Activated naive CD8-positive, alpha-beta T cell treated with anti-CD3 and anti-CD28 coated beads, Interleukin-2, amount 50 U/mL, for 16 hours (primary cell): Measurements from ENCODE around the gene NEK2.
"Not testable (repeated sequence)": the region's sequence is repeated elsewhere in the genome, so short reads cannot be mapped to it uniquely, and the experiment has no call there.

Experiments used
- DNase-seq: peaks from one replicate; pipeline ENCODE4 v3.0.0-alpha.2; 2020; ENCODE audit warnings: low read depth, low spot score

Gene NEK2

DNA sequence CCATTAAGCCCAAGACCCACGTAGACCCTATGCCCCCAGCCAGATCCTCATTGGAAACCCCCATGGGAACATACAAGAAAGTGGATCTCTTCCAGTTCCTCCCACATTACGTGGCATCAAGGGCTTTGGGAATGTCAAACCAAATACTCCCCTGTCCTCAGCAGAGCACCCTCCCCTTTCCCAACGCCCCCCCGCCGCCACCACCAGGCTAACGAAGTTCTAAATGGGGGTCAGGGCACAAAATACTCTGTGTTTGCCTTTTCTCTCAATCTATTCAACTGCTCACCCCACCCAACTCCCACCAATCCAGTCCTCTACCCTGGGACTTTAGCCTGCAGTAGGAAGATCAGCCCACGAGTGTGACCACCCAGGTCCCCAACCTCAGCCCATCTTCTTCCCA lies 24.5 kb downstream of the NEK2 start:
- DNase-seq: no peak

DNA sequence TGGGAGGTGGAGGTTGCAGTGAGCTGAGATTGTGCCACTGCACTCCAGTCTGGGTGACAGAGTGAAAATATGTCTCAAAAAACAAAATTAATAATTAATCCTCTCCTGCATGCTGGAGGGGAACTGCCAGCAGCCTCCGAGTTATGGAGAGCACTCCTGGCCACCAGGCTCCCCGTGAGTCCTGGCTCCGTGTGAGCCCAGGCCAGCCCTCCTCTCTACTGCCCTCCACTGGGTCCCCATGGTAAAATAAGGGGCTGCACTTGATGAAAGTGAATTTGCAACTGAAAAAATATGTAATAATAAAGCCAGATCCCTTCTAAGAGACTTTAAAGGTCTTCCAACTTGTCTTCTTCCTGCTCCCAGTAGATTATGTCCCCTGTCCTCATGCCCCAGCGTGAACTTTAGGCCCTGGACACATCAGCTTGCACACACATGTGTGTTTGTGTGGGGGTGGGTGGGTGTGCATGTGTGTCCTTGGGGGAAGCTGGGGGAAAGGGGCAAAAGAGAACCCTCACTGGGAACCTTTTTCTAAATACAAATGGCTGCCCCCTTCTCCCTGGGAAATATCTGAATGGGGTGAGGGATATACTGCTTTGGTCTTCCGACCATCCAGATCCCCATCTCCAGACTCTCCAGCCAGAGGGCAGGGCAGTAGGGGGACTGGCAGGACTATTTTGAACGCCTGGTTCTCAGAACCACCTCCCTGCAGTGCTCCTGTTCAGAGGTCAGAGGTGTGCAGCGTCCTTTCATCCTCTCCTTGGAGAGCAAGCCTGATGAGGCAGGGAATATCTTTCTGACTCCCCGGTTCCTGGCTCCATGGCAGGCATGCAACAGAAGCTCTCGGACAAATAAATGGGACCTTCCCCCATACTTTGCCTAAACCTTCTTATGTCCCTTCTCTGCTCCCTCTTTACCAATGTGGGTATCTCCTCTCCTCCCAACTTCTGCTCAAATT lies 26.2 kb downstream of the NEK2 start:
- DNase-seq: no peak

DNA sequence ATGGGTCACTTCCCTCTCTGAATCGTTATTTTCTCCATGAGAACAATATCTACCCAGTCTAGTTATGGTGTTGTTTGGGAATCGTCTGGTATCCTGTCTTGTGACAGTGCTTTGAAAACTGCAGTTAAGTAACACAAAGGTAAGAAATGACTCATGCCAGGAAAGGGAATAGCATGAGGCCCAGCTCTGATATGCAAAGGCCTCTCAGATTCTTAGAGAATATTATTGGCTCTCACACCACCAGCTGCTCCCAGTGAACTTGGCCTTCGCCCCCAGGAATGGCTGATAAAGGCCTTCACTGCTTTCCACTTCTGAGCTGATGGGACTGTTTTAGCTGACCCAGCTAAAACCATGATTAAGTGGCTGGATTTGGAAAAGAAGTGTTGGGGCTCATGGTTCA lies 27.1 kb downstream of the NEK2 start:
- no peak for DNase-seq

DNA sequence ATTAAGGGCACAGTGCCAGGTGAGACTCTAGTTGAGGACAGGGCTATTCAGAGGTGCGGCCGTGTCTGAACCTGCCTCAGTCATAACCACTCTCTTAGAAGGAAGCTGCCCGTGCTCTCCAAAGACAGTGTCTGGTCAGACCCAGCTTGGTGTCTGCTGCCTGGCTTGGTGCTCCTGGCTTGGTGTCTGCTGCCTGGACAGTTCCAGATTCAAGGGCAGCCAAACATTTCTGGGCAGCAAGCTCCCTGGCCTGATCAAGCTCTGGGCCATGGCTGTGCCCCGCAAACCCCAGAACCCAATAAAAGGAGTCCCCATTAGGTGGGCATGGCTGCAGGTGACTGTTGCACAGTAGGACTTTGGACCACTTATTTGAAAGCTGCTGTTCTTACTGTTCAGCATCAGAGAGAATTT lies 27.7 kb downstream of the NEK2 start:
- DNase-seq: no peak

DNA sequence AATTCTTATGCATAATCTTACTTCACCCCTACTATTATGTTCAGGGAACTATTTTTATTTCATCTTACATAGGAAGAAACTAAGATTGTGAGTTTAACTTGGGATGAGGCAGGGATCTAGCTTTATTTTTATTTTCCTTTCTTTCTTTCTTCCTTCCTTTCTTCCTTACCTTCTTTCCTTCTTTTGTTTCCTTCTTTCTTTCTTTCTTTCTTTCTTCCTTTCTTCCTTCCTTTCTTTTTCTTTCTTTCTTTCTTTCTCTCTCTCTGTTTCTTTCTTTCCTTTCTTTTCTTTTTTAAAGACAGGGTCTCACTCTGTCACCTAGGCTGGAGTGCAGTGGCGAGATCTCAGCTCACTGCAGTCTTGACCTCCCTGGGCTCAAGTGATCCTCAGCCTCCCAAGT lies 28.9 kb downstream of the NEK2 start:
- DNase-seq: no peak

DNA sequence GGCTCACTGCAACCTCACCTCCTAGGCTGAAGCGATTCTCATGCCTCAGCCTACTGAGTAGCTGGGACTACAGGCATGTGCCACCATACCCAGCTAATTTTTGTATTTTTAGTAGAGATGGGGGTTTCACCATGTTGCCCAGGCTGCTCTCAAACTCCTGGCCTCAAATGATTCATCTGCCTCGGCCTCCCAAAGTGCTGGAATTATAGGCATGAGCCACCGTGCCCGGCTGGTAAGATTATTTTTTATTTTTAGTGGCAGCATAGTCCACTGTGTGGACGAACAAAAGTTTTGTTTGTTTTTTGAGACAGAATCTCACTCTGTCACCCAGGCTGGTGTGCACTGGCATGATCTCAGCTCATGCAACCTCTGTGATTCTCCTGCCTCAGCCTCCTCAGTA lies 29.8 kb downstream of the NEK2 start:
- DNase-seq: not testable (repeated sequence)

DNA sequence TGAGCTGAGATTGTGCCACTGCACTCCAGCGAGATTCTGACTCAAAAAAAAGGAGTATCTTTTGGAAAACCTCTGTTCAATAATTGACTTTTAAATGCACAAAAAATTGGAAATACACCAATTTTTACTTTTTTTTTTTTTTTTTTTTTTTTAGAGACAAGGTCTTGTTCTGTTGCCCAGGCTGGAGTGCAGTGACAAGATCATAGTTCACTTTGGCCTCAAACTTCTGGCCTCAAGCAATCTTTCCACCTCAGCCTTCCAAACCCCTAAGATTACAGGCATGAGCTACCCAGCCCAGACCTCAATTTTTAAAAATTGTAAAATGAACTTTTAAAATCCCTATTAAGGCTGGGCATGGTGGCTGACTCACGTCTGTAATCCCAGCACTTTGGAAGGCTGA lies 30.8 kb downstream of the NEK2 start:
- no peak for DNase-seq

DNA sequence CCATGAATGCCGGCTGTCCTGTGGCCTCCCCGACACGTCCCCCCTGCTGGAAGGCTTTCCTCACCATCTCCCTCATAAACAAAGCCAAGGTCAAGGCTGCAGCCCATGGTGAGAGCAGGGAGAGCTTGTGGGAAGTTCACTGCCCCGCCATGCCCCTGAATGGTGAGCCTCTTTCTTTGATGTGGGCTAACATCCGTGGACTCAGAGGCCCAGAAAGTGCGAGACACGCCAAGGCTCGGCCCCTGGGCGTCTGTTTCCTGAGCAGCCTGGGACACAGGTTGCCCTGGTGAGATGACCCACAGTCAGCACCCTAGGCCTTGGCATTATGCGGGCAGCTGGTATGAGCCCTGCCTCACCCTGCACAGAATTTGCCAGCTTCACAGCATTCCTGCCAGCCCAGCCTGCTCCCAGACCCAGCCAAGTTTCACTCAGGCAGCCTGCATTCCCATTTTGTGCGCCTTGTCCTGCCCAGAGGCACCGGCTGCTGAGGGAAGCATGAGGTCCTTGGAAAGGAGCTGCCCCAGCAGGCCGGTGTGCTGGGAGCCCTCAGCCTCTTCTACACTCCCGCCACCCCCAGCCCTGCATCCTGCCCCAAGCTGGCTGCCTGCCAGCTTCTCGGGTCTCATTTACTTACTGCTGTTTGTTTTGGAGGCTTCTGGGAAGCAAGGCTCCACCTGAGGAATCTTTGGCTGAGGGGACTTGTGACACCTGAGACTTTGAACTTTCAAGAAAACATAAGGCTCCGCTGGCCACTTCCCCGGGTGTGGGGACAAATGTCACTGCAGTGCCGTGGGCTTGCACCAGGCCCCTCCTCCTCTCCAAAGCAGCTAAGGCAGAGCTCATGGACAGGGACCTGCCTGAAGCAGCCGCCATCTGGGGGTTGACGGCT lies 31.9 kb downstream of the NEK2 start:
- DNase-seq: no peak

DNA sequence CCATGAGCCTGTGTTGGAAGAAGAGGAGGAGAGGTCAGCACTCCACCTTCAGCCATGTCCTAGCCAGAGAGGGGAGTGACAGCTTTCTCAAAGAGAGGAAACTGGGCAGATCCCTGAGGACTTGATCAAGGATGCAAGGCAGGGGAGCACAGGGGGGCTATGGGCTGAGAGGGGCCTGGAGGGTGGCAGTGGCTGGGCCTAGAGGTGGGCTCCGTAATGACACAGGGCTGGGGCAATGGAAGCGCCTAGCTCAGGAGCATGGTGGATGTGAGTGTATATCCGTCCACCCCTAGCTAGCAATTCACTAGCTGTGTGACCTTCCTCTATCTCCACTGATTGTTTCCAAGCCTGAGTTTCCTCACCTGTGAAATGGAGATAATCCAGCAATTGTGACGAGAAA lies 32.6 kb downstream of the NEK2 start:
- DNase-seq: no peak

DNA sequence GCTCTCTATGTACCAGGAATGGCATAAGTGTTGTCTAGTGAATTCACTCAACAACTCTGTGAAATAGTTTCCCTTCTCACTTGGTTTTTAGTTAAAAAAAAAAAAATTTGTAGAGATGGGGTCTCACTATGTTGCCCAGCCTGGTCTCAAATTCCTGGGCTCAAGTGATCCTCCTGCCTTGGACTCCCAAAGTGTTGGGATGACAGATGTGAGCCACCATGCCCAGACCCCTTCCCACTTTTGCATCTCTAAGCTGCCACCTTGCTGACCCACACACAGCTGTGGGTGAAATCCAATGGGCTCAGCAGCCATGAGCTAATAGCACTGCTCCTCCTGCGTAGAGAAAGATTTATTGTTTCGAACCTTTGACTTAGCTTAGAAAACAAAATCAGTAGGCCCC lies 33.5 kb downstream of the NEK2 start:
- no peak for DNase-seq

DNA sequence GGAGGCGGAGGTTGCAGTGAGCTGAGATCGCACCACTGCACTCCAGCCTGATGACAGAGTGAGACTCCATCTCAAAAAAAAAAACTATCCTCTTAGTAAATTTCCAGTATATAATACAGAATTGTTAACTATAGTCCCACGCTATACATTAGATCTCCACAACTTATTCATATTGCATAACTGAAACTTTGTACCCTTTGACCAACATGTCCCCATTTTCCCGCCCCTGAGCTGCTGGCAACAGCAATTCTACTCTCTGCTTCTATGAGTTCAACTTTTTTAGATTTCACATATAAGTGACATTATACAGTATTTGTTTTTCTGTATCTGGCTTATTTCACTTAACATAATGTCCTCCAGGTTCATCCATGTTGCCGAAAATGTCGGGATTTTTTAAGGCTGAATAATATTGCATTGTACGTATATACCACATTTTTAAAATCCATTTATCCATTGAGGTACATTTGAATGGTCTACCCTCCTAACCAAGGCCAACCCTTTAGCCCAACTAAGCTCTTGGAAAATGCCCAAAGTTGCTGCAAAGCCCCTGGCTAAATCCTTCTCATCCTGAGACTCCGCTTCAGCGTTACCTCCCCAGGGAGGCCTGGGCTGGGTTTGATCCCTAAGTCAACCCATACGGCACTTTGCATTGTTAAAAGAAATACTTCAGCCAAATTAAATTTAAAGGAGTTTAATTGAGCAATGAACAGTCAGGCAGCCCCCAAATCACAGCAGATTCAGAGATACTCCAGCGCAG lies 34.2 kb downstream of the NEK2 start:
- DNase-seq: no peak

DNA sequence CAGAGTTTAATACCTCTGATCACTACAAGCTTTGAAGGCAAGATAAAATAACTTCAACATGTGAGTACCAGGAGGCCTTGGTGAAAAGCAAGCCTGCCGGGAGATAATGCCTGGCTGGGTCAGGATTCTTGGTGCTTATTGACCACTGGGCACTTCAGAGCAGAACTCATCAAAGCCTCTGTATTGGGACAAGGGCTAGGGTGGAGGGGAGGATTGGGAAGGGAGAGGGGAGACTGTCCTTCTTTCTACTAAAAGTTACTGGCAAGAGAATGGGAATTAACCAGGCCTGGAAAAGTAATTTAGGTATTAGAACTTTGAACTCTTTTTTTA lies 35.2 kb downstream of the NEK2 start:
- DNase-seq: no peak

DNA sequence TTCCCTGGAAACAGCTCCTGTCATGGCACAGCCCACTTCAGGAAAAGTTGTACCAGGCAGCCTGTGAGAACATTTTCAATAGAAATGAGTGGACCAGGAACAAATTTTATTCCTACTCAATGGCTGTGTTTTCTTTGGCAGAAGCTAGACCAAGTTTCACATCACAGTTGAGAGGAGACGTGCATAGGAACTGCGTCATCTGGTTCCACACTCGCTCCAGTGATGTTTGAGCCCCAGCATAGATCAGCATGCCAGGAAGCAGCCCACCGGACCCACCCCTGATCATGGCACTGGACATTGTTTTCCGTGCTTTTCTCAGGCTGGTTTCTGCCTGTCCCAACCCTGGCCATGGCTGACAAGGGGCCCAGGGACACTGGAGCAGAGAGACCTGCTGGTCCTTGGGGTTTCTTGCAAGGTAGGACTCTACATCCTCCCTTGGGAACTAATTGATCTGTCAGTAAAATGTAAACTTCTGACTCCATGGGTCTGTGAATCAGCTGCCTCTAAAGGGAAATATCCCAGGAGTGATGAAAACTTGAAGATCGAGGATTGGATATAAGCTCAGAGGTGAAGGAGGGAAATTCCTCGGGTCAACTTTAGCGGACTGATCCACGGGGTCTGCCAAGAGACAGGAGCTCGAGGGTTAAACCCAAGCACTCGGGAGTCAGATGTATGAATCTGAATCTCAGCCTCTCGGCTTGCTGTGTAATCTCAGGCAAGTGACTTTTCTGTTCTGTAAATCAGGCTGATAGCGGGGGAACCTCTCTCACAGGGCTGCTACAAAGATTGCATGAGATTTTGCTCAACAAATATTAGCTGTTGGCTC lies 35.7 kb downstream of the NEK2 start:
- no peak for DNase-seq

DNA sequence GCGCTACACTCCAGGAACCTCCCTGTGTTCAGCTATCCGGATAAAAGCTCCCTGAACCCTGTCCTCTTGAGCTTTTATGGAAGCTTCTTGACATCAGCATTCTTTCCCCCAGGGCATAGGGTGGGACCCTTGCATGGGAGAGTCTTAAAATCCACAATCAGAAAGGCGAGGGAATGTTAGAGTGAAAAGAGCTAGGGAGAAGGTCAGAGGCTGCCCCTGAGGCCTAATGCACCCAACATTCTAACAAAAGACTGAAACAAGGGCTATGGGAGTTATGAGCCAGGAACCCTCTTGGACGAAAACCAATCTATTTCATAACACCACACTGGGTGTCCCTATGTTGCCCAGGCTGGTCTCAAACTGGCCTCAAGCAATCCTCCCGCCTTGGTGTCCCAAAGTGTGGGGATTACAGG lies 36.7 kb downstream of the NEK2 start:
- DNase-seq: no peak

DNA sequence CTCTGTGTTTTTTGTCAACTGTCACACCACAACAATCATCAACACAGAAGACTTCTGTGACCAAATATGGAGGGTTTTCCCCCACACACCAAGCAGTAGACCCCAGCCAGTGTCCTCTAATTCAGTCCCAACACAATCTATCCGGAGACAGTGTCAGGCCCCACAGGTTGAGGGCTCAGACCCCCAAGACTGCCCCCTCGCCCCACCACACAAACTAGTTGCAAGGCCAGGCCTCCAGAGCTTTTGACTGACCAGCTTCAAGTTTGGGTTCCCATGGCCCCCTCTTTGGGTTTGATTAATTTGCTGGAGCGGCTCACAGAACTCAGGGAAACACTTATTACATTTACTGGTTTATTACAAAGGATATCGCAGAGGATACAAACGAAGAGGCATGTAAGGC lies 37.2 kb downstream of the NEK2 start:
- no peak for DNase-seq

DNA sequence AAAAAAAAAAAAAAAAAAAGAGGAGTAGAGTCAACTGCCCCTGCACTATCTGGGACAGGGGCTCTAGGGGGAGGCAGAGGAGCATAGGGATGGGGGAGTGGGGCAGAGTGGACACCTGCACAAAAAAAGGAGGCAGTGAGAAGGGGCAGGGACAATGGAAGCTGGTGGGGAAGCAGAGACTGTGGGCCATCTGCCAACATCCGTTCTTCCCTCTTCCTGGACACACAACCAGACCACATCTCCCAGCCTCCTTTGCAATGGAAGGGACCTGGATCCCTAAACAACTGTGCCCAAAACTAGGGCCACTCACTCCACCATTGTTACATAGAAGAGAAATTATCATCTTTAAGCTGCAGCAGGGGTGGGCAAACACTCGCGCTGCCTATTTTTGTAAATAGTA lies 38.4 kb downstream of the NEK2 start:
- no peak for DNase-seq

DNA sequence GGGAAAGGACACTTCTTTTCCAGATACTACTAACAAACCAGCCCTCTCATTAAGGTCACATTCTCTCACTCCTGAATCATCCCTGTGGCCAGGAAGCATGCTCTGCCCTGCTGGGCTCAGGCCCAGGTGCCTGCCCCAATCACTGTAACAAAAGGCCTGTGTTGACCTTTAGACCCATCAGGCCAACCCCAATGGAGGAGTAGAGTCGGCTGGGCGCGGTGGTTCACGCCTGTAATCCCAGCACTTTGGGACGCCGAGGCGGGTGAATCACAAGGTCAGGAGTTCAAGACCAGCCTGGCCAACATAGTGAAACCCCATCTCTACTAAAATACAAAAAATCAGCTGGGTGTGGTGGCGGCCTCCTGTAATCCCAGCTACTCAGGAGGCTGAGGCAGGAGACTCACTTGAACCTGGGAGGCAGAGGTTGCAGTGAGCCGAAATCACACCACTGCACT lies 38.8 kb downstream of the NEK2 start:
- not testable (repeated sequence) for DNase-seq

DNA sequence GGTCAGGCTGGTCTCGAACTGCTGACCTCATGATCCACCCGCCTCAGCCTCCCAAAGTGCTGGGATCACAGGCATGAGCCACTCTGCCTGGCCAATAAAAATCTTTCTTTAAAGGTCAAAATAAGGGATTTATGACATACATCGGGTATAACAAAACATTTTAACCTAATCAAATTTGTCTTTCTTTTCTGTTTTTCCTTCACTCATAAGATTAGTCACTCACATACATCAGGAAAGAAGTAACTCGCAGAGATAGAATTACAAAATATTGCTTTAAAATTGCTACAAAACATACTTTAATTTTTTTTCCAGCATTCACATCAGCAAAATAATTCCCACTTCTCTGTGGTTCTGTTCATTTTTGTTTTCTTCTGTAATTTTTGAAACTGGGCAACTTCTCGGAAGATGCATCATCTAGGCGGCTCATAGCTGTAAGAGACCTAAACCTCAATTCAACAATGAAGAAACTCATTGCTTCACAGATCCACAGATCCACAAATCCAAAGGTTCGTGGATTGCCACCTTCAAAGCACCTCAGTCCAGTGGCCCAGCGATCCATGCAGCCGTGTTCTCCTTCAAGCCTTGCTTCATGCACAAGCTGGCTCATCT lies 39.7 kb downstream of the NEK2 start:
- no peak for DNase-seq

DNA sequence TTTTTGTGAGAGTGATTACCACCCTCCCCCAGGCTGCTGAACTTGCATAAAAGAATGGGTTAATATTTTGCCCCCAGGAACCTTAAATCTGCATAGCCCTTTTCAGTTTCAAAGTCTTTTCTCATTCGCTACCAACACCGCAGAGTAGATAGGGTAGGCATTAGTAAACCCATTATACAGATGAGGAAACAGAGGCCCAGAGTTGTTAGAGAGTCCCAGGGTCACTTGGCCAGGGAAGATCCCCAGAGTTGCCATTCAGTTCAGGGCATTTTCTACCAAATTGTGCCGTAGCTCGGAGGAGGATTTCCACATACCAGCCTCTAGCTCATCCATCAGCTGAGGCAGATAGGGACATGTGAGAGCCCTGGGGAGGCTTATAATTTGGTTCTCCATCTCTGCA lies 40.5 kb downstream of the NEK2 start:
- DNase-seq: no peak

DNA sequence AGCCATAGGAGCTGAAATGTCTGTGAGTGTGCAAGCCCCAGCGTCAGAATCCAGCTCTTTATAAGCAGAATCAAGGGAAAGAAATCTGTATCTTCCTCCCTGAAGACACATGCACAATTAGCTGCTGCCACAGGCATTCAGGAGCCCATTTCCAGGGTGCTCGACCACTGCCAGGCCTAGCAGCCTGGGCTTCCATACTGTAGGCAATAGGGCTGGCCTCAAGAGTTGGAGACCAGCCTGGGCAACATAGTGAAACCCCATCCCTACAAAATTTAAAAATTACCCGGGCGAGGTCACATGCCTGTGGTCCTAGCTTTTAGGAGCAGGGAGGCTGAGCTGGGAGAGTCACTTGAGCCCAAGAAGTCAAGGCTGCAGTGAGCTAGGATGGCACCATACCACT lies 41.0 kb downstream of the NEK2 start:
- DNase-seq: no peak

DNA sequence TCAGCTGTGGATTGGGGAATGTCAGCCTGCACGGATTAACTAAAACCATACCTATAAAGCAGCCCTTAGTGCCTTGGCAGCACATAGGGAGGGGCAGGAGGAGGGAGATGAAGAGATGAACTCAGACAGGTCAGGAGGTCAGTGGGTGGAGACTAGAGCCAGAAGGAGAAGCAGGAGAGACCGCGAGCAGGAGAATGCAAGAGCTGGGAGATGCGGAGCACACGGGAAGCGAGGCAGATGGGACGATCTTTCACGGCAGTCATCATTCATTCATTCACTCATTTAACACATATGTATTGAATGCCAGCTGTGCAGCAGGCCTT lies 41.9 kb downstream of the NEK2 start:
- no peak for DNase-seq
